WTC11 (cell line): ENCODE measurements around the gene EIF3I. TPM values are rescaled to one million over a fixed set of nuclear protein-coding genes. Genes with fewer than 3 reads are reported as not detected.

Source experiments
- ATAC-seq: fragments of 200-7000 bp; cut with Tn5 transposase; 2 replicates; pipeline ENCODE4 v1.10.0; 2021; ENCODE audit warnings: mild to moderate bottlenecking, moderate library complexity
- CTCF ChIA-PET: fragments of 300-600 bp; sonication (Branson Sonifier 250); formaldehyde crosslinking; loops from one replicate; lab custom pipeline; 2021; ENCODE audit warnings: antibody characterized with exemption; lab: Charles Lee
- POLR2A ChIA-PET: fragments of 350-600 bp; sonication (Branson Sonifier 250); formaldehyde crosslinking; loops from one replicate; lab custom pipeline; 2021; ENCODE audit warnings: antibody characterized with exemption; lab: Charles Lee
- DNase-seq: peaks from one replicate; pipeline ENCODE4 v3.0.0; 2021; ENCODE audit warnings: low spot score
- H3K27ac Mint-ChIP-seq: 2 replicates; pipeline ENCODE4 v1.8.0; 2021; ENCODE audit warnings: mixed read lengths
- H3K27me3 Mint-ChIP-seq: 2 replicates; pipeline ENCODE4 v1.8.0; 2021; ENCODE audit warnings: low read depth, mild to moderate bottlenecking, moderate library complexity, mixed read lengths
- H3K36me3 Mint-ChIP-seq: 2 replicates; pipeline ENCODE4 v1.8.0; 2021; ENCODE audit warnings: mixed read lengths
- H3K4me1 Mint-ChIP-seq: 2 replicates; pipeline ENCODE4 v1.8.0; 2022; ENCODE audit warnings: mixed read lengths
- H3K4me3 Mint-ChIP-seq: 2 replicates; pipeline ENCODE4 v1.8.0; 2021; ENCODE audit warnings: mild to moderate bottlenecking, moderate library complexity, mixed read lengths
- H3K9me3 Mint-ChIP-seq: 2 replicates; pipeline ENCODE4 v1.8.0; 2021; ENCODE audit warnings: mixed read lengths
- ATF2 ChIP-seq: sonication (generic); formaldehyde crosslinking; IDR thresholded peaks from 2 replicates; pipeline ENCODE4 v1.8.1; 2022; ENCODE audit warnings: low read depth, missing genetic modification reagents, borderline replicate concordance
- CDX4 ChIP-seq: fragments of 250-450 bp; sonication (Bioruptor Pico); IDR thresholded peaks from 2 replicates; pipeline ENCODE4 v1.9.0; 2021; ENCODE audit warnings: moderate library complexity, mild to moderate bottlenecking, inconsistent platforms, borderline replicate concordance
- CREB1 ChIP-seq: sonication (generic); formaldehyde crosslinking; IDR thresholded peaks from 2 replicates; pipeline ENCODE4 v1.8.0; 2023; ENCODE audit warnings: mild to moderate bottlenecking, missing genetic modification reagents
- CREM ChIP-seq: sonication (generic); formaldehyde crosslinking; IDR thresholded peaks from 2 replicates; pipeline ENCODE4 v1.8.1; 2022; ENCODE audit warnings: mild to moderate bottlenecking, missing genetic modification reagents, moderate library complexity
- ERG ChIP-seq: fragments of 250-450 bp; sonication (Bioruptor Pico); IDR thresholded peaks from 2 replicates; pipeline ENCODE4 v1.8.0; 2021; ENCODE audit warnings: mild to moderate bottlenecking
- FOXP1 ChIP-seq: sonication (generic); formaldehyde crosslinking; IDR thresholded peaks from 2 replicates; pipeline ENCODE4 v1.8.0; 2022; ENCODE audit warnings: missing genetic modification reagents, mild to moderate bottlenecking, moderate library complexity, borderline replicate concordance
- GTF2I ChIP-seq: fragments of 250-450 bp; sonication (Bioruptor Pico); conservative IDR thresholded peaks from 2 replicates; pipeline ENCODE4 v1.4.0; 2021; ENCODE audit warnings: mild to moderate bottlenecking
- KAT7 ChIP-seq: sonication (generic); formaldehyde crosslinking; IDR thresholded peaks from 2 replicates; pipeline ENCODE4 v1.8.1; 2023; ENCODE audit warnings: missing genetic modification reagents, mild to moderate bottlenecking, borderline replicate concordance
- MLX ChIP-seq: sonication (generic); formaldehyde crosslinking; IDR thresholded peaks from 2 replicates; pipeline ENCODE4 v1.8.1; 2023; ENCODE audit warnings: mild to moderate bottlenecking, missing genetic modification reagents, moderate library complexity
- NFE2L1 ChIP-seq: sonication (generic); formaldehyde crosslinking; IDR thresholded peaks from 2 replicates; pipeline ENCODE4 v1.8.1; 2023; ENCODE audit warnings: missing genetic modification reagents
- NR3C1 ChIP-seq: sonication (generic); formaldehyde crosslinking; conservative IDR thresholded peaks from 2 replicates; pipeline ENCODE4 v1.8.1; 2023; ENCODE audit warnings: low read depth, mild to moderate bottlenecking, missing genetic modification reagents
- PRRX2 ChIP-seq: fragments of 250-450 bp; sonication (Bioruptor Pico); IDR thresholded peaks from 2 replicates; pipeline ENCODE4 v1.8.0; 2021; ENCODE audit warnings: mild to moderate bottlenecking
- TEAD1 ChIP-seq: sonication (generic); formaldehyde crosslinking; IDR thresholded peaks from 2 replicates; pipeline ENCODE4 v1.8.0; 2022; ENCODE audit warnings: mild to moderate bottlenecking, missing genetic modification reagents
- ZBTB21 ChIP-seq: sonication (generic); formaldehyde crosslinking; IDR thresholded peaks from 2 replicates; pipeline ENCODE4 v1.8.1; 2023; ENCODE audit warnings: mild to moderate bottlenecking, missing genetic modification reagents, borderline replicate concordance
- ZNF396 ChIP-seq: fragments of 250-450 bp; sonication (Bioruptor Pico); IDR thresholded peaks from 2 replicates; pipeline ENCODE4 v1.8.0; 2021; ENCODE audit warnings: mild to moderate bottlenecking, moderate library complexity, borderline replicate concordance
- ZNF416 ChIP-seq: fragments of 250-450 bp; sonication (Bioruptor Pico); IDR thresholded peaks from 2 replicates; pipeline ENCODE4 v1.9.0; 2021; ENCODE audit warnings: mild to moderate bottlenecking, inconsistent platforms
- total RNA-seq: library from RNA; stranded (reverse); gene quantifications from 3 replicates; pipeline ENCODE4 v1.2.3, GENCODE V29; 2021
- TF ChIP-seq, protein P1 (sequence below): sonication (generic); formaldehyde crosslinking; IDR thresholded peaks from 2 replicates; pipeline ENCODE4 v1.8.0; 2023; ENCODE audit warnings: missing genetic modification reagents, mild to moderate bottlenecking, borderline replicate concordance
- TF ChIP-seq, protein P2 (sequence below): fragments of 200-600 bp; IDR thresholded peaks from 2 replicates; pipeline ENCODE4 v1.8.0; 2022; ENCODE audit warnings: antibody characterized with exemption

The EIF3I gene
- total RNA-seq, 1 experiment from 2014 or later = 237 TPM

- ChIA-PET POLR2A (interaction anchor here (0.6 to 3.2 kb wide), 15 partner anchors 9 to 167 kb away, joined by 3 to 30 read pairs (median 6); partner anchors contain the start of genes BSDC1, CCDC28B, IQCC and KPNA6), CTCF (interaction anchor here (0.6 to 4.9 kb wide), 20 partner anchors 9 to 637 kb away, joined by 3 to 75 read pairs (median 4); partner anchors contain the start of genes BSDC1, CCDC28B, EIF3I and TMEM234)
- Mint-ChIP-seq H3K4me1 (peaks cover 21% of the 10 kb centered on the region), H3K4me3 (peak overlapping the region; percentile 84), H3K27me3 (peaks cover 3% of the 10 kb centered on the region; the same call in 1 of the 2 replicates), H3K9me3 (no peaks in the 10 kb centered on the region), H3K27ac (peak overlapping the region; percentile 21), H3K36me3 (peaks cover 4% of the 10 kb centered on the region; the same call in 1 of the 2 replicates)
- ATAC-seq (peak; percentile 40), DNase-seq (no peak)
- no peak for TF ChIP-seq ZNF396 (CRISPR knock-in tag)
- TF ChIP-seq ZNF416 (CRISPR knock-in tag) = no peak
- 0 out of 2 replicates have a peak, but pooled peaks have one; percentile 7 for TF ChIP-seq GTF2I
- TF ChIP-seq CREM (CRISPR knock-in tag) = no peak
- TF ChIP-seq ERG (CRISPR knock-in tag) = no peak
- no peak for TF ChIP-seq ZBTB21 (CRISPR knock-in tag)
- TF ChIP-seq CREB1 (CRISPR knock-in tag) = peak; percentile 72; the same call in 1 of the 2 replicates
- TF ChIP-seq NR3C1 (CRISPR knock-in tag) = no peak
- TF ChIP-seq PRRX2 = no peak
- TF ChIP-seq, protein P1, sequence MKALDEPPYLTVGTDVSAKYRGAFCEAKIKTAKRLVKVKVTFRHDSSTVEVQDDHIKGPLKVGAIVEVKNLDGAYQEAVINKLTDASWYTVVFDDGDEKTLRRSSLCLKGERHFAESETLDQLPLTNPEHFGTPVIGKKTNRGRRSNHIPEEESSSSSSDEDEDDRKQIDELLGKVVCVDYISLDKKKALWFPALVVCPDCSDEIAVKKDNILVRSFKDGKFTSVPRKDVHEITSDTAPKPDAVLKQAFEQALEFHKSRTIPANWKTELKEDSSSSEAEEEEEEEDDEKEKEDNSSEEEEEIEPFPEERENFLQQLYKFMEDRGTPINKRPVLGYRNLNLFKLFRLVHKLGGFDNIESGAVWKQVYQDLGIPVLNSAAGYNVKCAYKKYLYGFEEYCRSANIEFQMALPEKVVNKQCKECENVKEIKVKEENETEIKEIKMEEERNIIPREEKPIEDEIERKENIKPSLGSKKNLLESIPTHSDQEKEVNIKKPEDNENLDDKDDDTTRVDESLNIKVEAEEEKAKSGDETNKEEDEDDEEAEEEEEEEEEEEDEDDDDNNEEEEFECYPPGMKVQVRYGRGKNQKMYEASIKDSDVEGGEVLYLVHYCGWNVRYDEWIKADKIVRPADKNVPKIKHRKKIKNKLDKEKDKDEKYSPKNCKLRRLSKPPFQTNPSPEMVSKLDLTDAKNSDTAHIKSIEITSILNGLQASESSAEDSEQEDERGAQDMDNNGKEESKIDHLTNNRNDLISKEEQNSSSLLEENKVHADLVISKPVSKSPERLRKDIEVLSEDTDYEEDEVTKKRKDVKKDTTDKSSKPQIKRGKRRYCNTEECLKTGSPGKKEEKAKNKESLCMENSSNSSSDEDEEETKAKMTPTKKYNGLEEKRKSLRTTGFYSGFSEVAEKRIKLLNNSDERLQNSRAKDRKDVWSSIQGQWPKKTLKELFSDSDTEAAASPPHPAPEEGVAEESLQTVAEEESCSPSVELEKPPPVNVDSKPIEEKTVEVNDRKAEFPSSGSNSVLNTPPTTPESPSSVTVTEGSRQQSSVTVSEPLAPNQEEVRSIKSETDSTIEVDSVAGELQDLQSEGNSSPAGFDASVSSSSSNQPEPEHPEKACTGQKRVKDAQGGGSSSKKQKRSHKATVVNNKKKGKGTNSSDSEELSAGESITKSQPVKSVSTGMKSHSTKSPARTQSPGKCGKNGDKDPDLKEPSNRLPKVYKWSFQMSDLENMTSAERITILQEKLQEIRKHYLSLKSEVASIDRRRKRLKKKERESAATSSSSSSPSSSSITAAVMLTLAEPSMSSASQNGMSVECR (CRISPR knock-in tag) = no peak
- no peak for TF ChIP-seq TEAD1 (CRISPR knock-in tag)
- TF ChIP-seq ATF2 (CRISPR knock-in tag) = no peak
- TF ChIP-seq NFE2L1 = no peak
- TF ChIP-seq FOXP1 (CRISPR knock-in tag) = 0 out of 2 replicates have a peak, but pooled peaks have one; percentile 39
- TF ChIP-seq MLX = no peak
Observed at GRCh38 chr1:32239790-32240139, 17.6 kb downstream of the EIF3I start.

DNA sequence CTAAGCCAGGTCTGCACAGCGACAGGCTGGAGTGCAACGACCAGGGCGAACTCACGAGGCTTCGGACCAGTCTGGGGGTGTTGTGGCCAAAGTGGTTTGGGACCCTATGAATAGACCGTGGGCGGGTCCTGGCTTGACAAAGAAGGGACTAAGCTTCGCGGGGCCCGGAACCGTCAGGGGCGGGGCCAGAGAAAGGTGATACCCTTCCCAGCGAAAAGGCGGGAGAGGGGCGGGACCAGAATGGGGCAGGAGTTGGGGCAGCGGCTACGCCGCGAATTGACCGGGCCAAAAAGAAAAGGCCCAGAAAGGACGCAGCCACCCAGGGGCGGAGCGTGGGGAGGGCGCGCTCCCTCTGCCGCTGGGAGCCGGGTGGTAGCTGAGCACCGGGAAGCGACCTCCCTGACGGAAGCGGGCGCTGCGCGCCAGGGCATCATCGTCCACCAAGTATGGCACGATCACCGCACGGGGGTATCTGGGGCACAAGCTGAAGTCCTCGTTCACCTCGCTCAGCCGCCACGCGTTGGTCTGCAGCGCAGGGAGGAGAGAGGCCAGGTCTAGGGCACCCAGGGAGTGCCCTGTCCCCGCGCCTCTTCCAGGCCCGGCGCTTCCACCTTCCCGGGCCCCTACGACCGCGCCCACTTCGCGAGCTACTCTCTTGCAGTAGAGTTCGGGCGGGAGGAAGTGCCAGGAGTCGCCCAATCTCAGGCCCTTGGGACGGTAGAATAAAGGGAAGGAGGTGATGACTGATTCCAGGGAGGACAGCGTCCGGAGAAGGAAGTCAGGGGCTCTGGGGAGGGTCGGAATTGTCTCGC, 18.1 kb downstream of the EIF3I start:
- H3K36me3 Mint-ChIP-seq = peaks cover 4% of the 10 kb centered on the region; the same call in 1 of the 2 replicates
- ChIA-PET POLR2A (interaction anchor here (0.6 to 3.2 kb wide), 22 partner anchors 9 to 167 kb away, joined by 3 to 30 read pairs (median 4); partner anchors contain the start of genes BSDC1, CCDC28B, HDAC1 and IQCC), CTCF (interaction anchor here (0.6 to 4.9 kb wide), 22 partner anchors 9 to 637 kb away, joined by 3 to 75 read pairs (median 4); partner anchors contain the start of genes BSDC1, CCDC28B, EIF3I and TMEM234)
- DNase-seq (peak; percentile 98), ATAC-seq (peak; percentile 84)
- H3K9me3 Mint-ChIP-seq = no peaks in the 10 kb centered on the region
- peaks cover 21% of the 10 kb centered on the region for H3K4me1 Mint-ChIP-seq
- peaks cover 3% of the 10 kb centered on the region; the same call in 1 of the 2 replicates for H3K27me3 Mint-ChIP-seq
- H3K27ac Mint-ChIP-seq = peak overlapping the region; percentile 78
- H3K4me3 Mint-ChIP-seq = peak overlapping the region; percentile 84
- TF ChIP-seq CDX4 (CRISPR knock-in tag) (no peak), KAT7 (CRISPR knock-in tag) (0 out of 2 replicates have a peak, but pooled peaks have one; percentile 48)
- TF ChIP-seq, protein P2, sequence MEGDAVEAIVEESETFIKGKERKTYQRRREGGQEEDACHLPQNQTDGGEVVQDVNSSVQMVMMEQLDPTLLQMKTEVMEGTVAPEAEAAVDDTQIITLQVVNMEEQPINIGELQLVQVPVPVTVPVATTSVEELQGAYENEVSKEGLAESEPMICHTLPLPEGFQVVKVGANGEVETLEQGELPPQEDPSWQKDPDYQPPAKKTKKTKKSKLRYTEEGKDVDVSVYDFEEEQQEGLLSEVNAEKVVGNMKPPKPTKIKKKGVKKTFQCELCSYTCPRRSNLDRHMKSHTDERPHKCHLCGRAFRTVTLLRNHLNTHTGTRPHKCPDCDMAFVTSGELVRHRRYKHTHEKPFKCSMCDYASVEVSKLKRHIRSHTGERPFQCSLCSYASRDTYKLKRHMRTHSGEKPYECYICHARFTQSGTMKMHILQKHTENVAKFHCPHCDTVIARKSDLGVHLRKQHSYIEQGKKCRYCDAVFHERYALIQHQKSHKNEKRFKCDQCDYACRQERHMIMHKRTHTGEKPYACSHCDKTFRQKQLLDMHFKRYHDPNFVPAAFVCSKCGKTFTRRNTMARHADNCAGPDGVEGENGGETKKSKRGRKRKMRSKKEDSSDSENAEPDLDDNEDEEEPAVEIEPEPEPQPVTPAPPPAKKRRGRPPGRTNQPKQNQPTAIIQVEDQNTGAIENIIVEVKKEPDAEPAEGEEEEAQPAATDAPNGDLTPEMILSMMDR = no peak
